ENCODE results near the gene PTPRN2.

PTPRN2 gene

GRCh38 chr7:158023681-158024350 lies 563.8 kb downstream of the PTPRN2 start:
- DNase-seq: no peak

- no peak for DNase-seq
Observed at GRCh38 chr7:158023157-158023556, 564.5 kb downstream of the PTPRN2 start.

GRCh38 chr7:158022601-158023000 lies 565.0 kb downstream of the PTPRN2 start:
- DNase-seq: no peak

- no peak for DNase-seq
Observed at GRCh38 chr7:158021836-158022235, 565.8 kb downstream of the PTPRN2 start.

GRCh38 chr7:158020706-158021095 lies 566.9 kb downstream of the PTPRN2 start:
- no peak for DNase-seq

GRCh38 chr7:158019726-158020705 lies 567.6 kb downstream of the PTPRN2 start:
- DNase-seq: no peak

- no peak for DNase-seq
Observed at GRCh38 chr7:158018971-158019645, 568.5 kb downstream of the PTPRN2 start.

GRCh38 chr7:158018098-158018762 lies 569.4 kb downstream of the PTPRN2 start:
- no peak for DNase-seq

- DNase-seq: no peak
Observed at GRCh38 chr7:158017111-158018097, 570.2 kb downstream of the PTPRN2 start.

GRCh38 chr7:158016180-158017097 lies 571.2 kb downstream of the PTPRN2 start:
- DNase-seq: peak in 2 of 14 donors; percentile 15 to 45

GRCh38 chr7:158015403-158016179 lies 572.0 kb downstream of the PTPRN2 start:
- DNase-seq: peak in 1 of 14 donors; percentile 11

- DNase-seq: no peak
Observed at GRCh38 chr7:158014976-158015375, 572.6 kb downstream of the PTPRN2 start.

- DNase-seq: no peak
Observed at GRCh38 chr7:158013085-158013668, 574.4 kb downstream of the PTPRN2 start.

GRCh38 chr7:158011941-158012340 lies 575.7 kb downstream of the PTPRN2 start:
- DNase-seq: no peak

- no peak for DNase-seq
Observed at GRCh38 chr7:158010961-158011693, 576.5 kb downstream of the PTPRN2 start.

- DNase-seq: no peak
Observed at GRCh38 chr7:158009886-158010285, 577.7 kb downstream of the PTPRN2 start.

- DNase-seq: no peak
Observed at GRCh38 chr7:158008267-158008666, 579.4 kb downstream of the PTPRN2 start.

- no peak for DNase-seq
Observed at GRCh38 chr7:158007697-158008257, 579.8 kb downstream of the PTPRN2 start.
